Activated CD4-positive, CD25-positive, alpha-beta regulatory T cell (primary cell): ENCODE data around the gene INTS13.
"Not testable (repeated sequence)": the region's sequence is repeated elsewhere in the genome, so short reads cannot be mapped to it uniquely, and the experiment has no call there.

ENCODE experiments used
- DNase-seq, 4 experiments: peaks; one replicate each; lab custom pipeline; 2025; lab: John Stamatoyannopoulos, UW

INTS13 gene

GRCh38 chr12:26936559-26937442 is 980 bp downstream of the INTS13 start:
- no peak for DNase-seq

DNA sequence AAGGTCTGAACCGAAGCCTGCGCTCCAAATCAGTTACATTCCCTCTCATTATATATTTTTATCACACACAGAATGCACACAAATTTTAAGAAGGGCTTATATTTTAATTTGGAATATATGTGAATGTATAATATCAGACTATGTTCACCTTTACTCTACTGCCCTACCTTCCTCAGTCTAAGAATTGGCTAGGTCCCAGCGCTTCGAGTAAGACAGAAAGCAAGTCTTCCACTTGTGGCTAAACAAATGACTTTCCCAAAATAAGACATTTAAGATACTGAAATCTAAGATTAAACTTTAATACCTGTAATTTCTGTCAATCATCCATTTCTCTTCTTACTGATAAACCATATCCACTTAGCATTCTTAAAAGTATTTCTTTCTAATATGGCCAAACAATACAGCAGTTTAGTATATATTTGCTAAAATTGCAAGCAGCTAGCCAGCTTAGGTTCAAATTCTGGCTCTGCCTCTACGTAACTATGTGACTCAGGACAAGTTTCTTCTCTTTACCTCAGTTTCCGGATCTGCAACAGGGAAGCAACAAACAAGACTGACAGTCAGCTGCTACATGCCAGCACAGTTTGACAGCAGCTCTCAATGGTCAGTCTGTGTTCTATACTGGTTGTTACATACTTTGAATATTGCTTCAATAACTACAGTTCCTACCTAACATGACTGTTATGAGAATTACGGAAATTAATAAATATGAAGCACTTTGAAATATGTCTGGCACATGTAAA is 2.0 kb downstream of the INTS13 start:
- DNase-seq, result no peak

DNA sequence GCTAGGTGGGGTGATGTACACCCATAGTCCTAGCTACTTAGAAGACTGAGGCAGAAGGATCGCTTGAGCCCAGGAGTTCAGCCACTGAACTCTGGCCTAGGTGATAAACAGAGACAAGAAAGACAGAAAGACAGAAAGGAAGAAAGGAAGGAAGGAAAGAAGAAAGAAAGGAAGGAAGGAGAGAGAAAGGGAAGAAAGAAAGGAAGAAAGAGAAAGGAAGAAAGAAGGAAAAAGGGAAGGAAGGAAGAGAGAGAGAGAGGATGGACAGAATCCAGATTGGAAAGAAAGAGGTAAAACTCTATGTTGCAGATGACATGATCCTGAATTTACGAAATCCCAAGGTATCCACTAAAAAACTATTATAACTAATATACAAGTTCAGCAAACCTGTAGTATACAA is 8.2 kb downstream of the INTS13 start:
- DNase-seq, result no peak

DNA sequence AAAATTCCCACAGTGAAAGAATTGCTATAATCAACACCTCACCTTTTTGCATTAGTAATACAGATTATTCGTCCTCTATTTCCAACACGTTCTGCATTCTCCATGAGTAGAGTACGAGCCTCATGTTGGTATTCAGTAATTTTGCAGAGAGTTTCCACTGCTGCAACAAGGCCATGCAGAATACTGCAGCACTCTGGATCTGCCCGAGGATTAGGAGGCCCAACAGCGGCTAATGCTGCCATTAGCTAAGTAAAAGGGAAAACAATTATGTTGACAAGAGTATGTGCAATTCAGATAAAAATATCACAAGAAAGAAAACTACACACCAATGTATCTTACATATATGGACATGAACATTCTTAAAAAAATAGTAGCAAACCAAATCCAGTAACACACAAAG is 9.1 kb downstream of the INTS13 start:
- no peak for DNase-seq

DNA sequence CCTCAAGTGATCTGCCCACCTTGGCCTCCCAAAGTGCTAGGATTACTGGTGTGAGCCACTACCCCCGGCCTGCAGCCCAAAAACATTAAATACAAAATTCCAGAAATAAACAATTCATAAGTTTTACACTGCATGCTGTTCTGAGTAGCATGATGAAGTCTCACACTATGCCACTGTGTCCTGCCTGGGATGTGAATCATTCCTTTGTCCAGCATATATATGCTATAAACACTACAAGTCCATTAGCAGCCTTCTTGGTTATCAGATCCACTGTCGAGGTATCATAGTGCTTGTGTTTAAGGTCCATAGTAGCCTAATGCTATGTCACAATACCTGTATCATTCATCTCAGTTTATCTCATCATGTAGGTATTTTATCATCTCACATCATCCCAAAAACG is 15.9 kb downstream of the INTS13 start:
- no peak for DNase-seq

DNA sequence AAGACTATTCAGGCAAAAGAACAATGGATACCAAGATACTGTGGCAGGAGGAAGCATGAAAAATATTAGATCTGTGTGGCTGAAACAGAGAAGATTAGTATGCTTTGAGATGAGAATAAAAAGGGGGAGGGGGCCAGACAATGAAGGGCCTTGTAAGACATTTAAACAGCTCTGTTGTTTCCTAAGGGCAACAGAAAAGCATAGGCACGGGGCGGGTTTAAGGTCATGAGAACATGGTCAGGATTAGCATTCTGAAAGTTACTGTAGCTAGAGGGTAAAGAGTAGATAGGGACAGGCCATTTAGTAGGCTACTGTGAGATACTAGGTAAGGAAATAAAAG is 18.6 kb downstream of the INTS13 start:
- no peak for DNase-seq

- DNase-seq, result no peak
Measured at GRCh38 chr12:26918321-26919215, 19.2 kb downstream of the INTS13 start.

GRCh38 chr12:26906704-26907103 is 31.1 kb downstream of the INTS13 start:
- DNase-seq, result no peak

DNA sequence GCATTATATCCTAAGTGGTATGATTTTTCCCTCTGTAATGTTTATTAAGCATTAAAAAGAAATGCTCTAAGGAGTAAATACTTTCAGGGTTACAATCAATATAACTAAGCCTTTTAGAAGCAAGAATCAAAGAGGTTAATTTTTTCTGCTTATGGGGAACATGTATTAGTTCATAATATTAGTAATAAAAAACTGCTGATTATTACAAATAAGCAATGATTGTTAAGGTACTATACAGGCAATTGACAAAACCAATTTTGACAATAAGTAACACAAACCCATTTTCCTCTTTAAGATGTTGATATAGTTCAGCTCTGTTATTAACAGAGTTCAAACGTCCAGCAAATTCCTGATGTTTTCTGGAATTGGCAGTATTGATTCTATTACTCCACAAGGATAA is 31.8 kb downstream of the INTS13 start:
- DNase-seq, result no peak

DNA sequence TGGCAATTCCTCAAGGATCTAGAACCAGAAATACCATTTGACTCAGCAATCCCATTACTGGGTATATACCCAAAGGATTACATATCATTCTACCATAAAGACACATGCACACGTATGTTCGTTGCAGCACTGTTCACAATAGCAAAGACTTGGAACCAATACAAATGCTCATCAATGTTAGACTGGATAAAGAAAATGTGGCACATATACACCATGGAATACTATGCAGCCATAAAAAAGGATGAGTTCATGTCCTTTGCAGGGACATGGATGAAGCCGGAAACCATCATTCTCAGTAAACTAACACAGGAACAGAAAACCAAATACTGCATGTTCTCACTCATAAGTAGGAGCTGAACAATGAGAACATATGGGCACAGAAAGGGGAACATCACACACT is 34.4 kb downstream of the INTS13 start:
- not testable (repeated sequence) for DNase-seq

DNA sequence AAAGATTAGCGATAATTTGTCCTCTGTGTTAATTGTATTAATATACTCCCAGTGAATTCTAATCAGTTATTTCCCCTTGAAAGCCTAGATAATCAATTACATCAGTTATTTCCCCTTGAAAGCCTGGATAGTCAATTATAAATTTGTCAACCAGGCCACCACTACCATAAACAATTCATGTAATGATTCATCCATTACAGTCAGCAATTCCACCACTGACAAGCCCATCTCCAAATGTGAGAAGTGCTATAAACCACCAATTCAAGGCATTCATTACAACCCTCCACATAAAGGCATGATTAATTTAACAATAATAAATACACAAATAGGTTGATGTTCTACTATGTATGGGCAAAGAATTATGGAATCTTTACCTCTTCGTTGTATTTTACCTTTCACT is 40.9 kb downstream of the INTS13 start:
- DNase-seq, result no peak

DNA sequence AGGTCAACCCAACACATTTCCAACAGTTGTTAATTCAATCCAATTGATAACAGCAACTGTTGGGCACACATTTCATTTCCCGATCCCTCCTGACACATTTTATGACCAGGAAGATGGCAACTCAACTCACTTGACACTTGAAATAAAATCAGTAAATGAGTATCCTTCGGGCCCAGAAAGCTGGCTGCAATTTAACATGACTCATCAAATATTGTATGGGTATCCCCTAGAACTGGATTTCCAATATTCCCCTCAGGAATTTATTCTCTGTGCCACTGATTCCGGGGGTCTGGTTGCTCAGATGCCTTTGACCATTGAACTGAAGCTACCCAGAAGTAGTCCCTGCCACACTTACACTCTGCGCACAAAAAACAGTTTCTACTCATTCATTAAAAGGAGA is 42.1 kb downstream of the INTS13 start:
- no peak for DNase-seq

- DNase-seq, result no peak
Measured at GRCh38 chr12:26891704-26892103, 46.1 kb downstream of the INTS13 start.

DNA sequence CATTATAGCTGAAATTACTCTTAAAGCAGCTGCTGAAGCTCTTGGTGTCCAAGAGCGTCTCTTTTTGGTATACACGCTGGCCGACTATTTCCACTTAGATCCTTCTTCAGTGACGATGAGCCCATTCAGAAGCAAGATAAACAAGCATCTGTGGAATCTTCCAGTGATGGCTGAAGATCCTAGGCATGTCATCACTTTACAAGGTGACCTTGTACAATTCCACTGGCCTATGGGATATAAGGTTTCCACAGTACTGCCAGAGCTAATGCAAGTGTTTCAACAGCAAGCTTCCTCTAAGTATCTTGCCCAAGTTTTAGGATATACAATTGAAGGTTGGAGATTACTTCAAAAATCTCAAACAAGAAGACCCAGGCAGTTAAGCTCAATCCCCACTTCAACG is 47.0 kb downstream of the INTS13 start:
- DNase-seq, result no peak

DNA sequence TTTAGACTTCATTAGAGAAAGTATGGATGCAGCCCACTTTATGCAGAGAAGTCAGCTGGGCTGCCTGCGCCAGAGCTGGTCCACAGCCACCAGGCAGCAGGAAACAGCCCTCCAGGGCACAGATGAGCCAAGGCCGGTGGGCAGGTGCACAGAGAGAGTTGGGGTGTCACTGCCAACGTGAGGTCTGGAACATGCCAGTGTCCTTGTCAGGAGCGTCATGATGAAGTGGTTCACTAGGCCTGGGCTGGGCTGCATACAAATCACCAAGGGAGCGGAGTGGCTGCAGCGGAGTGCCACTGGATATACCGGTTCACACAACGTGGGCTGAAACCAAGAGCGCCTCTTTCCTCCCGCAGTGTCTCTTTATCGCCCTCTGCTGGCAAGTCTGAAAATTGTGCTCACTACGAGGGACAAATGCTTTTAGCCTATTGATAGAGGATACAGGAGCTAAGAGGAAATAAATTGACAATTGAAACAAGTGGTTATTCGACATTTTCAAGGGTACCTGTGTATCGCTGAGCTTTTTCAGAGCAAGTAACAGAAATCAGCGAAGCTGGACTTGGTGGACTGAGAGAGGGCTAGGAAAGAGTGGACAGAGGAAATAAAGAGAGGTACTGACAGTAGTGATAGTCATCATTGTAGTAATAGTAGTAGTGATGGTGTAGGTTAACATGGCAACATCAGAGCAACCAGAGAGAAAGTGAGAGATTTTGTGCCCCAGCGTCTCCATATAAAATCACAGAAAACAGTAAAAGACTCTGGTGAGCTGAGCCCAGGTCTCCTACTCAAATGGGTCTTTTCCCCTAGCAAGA is 52.8 kb downstream of the INTS13 start:
- peak; percentile 49 to 72 (median 65) for DNase-seq

GRCh38 chr12:26880625-26881024 is 57.2 kb downstream of the INTS13 start:
- DNase-seq, result no peak

GRCh38 chr12:26878661-26879119 is 59.1 kb downstream of the INTS13 start:
- DNase-seq, result no peak

DNA sequence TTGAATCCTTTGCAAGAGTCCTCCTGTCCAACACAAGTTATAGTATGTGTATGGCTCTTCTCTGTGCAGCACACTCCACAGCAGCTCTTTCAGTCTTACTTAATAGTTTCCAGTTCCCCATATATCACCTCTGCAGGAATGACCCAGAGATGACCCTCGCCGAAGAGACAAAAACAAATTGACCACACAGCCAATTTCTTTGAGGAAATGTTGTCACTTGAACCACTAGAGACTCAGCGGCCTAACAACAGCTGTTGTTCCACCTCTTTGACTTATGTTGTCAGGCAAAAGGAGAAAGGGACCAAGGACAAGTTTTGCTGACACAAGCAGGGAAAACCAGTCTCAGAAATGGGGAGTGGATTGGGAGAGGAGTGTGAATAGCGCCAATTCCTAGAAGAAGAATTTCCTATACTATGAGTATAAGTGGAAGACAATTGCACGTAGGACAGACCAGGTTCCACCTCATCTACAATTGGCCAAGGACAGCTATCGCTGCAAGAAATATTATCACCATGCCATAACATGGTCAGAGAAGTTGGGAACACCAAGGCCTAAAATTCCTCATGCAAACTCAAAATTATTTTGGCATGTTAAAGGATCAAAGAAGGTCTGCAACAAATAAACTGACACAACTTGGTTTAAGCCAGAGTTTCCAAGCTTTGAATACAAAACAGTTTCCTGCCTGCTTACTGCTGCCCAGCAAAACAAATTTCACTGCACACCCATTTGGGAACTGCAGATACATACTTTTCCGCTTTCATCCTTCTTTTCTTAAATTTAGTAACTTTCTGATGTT is 63.1 kb downstream of the INTS13 start:
- DNase-seq, result no peak

DNA sequence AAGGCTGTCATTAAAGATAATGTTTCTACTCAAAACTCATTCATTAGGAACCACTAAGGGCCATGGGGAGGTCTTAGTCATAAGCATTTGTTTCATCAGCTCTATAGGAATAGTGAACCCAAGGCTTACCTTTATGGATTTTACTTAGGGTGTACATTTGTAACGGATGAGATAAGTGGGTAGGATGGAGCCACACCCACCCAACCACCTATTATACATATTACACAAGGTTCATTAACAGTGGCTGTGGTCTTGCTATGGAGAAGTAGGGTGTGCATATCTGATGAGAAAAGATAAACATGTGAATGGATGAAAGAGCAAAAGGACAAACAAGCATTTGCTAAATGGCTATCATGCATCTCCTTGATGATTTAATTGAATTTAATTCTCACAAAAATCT is 65.2 kb downstream of the INTS13 start:
- no peak for DNase-seq

DNA sequence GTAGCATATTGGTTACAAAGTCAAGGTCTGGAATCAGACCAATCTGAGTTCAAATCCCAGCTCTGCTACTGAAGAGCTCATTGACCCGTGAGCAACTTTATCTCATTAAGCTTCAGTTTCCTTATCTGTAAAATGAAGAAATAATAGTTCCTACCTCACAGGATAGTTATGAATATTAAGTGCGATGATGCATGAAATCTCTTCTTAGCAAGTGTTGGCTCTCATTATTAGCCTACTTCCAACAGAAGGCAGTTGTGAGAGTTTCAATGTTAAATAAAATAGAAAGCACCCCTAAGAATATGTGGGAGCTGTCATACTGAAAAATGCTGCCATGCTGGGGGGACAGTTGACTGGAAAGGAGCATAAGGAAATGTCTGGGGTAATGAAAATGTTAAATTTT is 65.8 kb downstream of the INTS13 start:
- DNase-seq, result no peak
